Liver (tissue), 9 donors: ENCODE data around the gene SPON2. TPM values are rescaled to one million over a fixed set of nuclear protein-coding genes. Genes with fewer than 3 reads are reported as not detected.

Source experiments
- DNase-seq: peaks from one replicate; pipeline ENCODE4 v3.0.0-alpha.2; 2017; ENCODE audit warnings: low spot score
- H3K27ac ChIP-seq, 2 donors: one replicate each; pipeline ENCODE4 v1.7.0; 2013; ENCODE audit warnings: inconsistent platforms in 2 of 2, low read length in 2 of 2, control low read depth in 1 of 2, low read depth in 1 of 2, mild to moderate bottlenecking in 1 of 2
- H3K27me3 ChIP-seq, 4 donors: one replicate each; pipeline versions ENCODE4 v1.6.1 to v1.7.0; 2013; ENCODE audit warnings: low read length in 3 of 4, inconsistent platforms in 1 of 4, mild to moderate bottlenecking in 1 of 4, moderate library complexity in 1 of 4; ENCODE audit not compliant: control insufficient read depth in 4 of 4, insufficient read depth in 4 of 4
- H3K36me3 ChIP-seq, 4 donors: one replicate each; pipeline versions ENCODE4 v1.6.1 to v1.7.0; 2013; ENCODE audit warnings: low read length in 3 of 4, mild to moderate bottlenecking in 3 of 4, low read depth in 1 of 4, moderate library complexity in 1 of 4; ENCODE audit not compliant: control insufficient read depth in 4 of 4, insufficient read depth in 3 of 4
- H3K4me1 ChIP-seq, 4 donors: one replicate each; pipeline versions ENCODE4 v1.6.1 to v1.7.0; 2013; ENCODE audit warnings: low read length in 3 of 4, mild to moderate bottlenecking in 3 of 4, moderate library complexity in 1 of 4; ENCODE audit not compliant: control insufficient read depth in 4 of 4, insufficient read depth in 4 of 4
- H3K4me3 ChIP-seq, 3 donors: one replicate each; pipeline versions ENCODE4 v1.6.1 to v1.7.0; 2013; ENCODE audit warnings: low read length in 3 of 3, control low read depth in 1 of 3, low read depth in 1 of 3, mild to moderate bottlenecking in 1 of 3
- H3K9ac ChIP-seq, 2 donors: one replicate each; pipeline ENCODE4 v1.7.0; 2013; ENCODE audit warnings: low read length in 2 of 2, mild to moderate bottlenecking in 2 of 2, moderate library complexity in 2 of 2, control low read depth in 1 of 2, low read depth in 1 of 2
- H3K9me3 ChIP-seq, 4 donors: one replicate each; pipeline versions ENCODE4 v1.6.1 to v1.7.0; 2013; ENCODE audit warnings: low read length in 3 of 4; ENCODE audit not compliant: control insufficient read depth in 4 of 4
- ATF3 ChIP-seq: IDR thresholded peaks from 2 replicates; pipeline ENCODE4 v1.6.1; 2016; ENCODE audit warnings: antibody characterized with exemption
- CTCF ChIP-seq: fragments of 150-350 bp; IDR thresholded peaks from 2 replicates; pipeline ENCODE4 v1.5.1; 2017; ENCODE audit warnings: improper control_type of control experiment, low read depth, low read length; ENCODE audit not compliant: missing input control
- EGR1 ChIP-seq, 2 donors: IDR thresholded peaks; 2 replicates each; pipeline ENCODE4 v1.6.1; 2016 to 2018; ENCODE audit warnings: antibody characterized with exemption in 2 of 2, low read depth in 2 of 2
- FOXA1 ChIP-seq: IDR thresholded peaks from 2 replicates; pipeline ENCODE4 v1.6.1; 2016; ENCODE audit warnings: antibody characterized with exemption
- FOXA2 ChIP-seq: IDR thresholded peaks from 2 replicates; pipeline ENCODE4 v1.6.1; 2016; ENCODE audit warnings: antibody characterized with exemption
- GABPA ChIP-seq, 2 donors: IDR thresholded peaks in 1 of 2; conservative IDR thresholded peaks in 1 of 2; 2 replicates each; pipeline ENCODE4 v1.6.1; 2016; ENCODE audit warnings: antibody characterized with exemption in 2 of 2, mild to moderate bottlenecking in 1 of 2, moderate library complexity in 1 of 2
- HNF4A ChIP-seq, 2 donors: conservative IDR thresholded peaks; 2 replicates each; pipeline ENCODE4 v1.6.1; 2016; ENCODE audit warnings: antibody characterized with exemption in 2 of 2, mild to moderate bottlenecking in 2 of 2
- HNF4G ChIP-seq: IDR thresholded peaks from 2 replicates; pipeline ENCODE4 v1.6.1; 2016; ENCODE audit warnings: antibody characterized with exemption
- JUND ChIP-seq, 2 donors: IDR thresholded peaks; 2 replicates each; pipeline ENCODE4 v1.6.1; 2016; ENCODE audit warnings: antibody characterized with exemption in 2 of 2
- MAX ChIP-seq: IDR thresholded peaks from 2 replicates; pipeline ENCODE4 v1.6.1; 2016; ENCODE audit warnings: antibody characterized with exemption
- NR2F2 ChIP-seq: IDR thresholded peaks from 2 replicates; pipeline ENCODE4 v1.6.1; 2016; ENCODE audit warnings: antibody characterized with exemption
- RAD21 ChIP-seq, 2 donors: IDR thresholded peaks; 2 replicates each; pipeline ENCODE4 v1.6.1; 2016; ENCODE audit warnings: antibody characterized with exemption in 2 of 2, mild to moderate bottlenecking in 2 of 2
- REST ChIP-seq: IDR thresholded peaks from 2 replicates; pipeline ENCODE4 v1.6.1; 2016; ENCODE audit warnings: antibody characterized with exemption, mild to moderate bottlenecking
- RXRA ChIP-seq, 2 donors: IDR thresholded peaks; 2 replicates each; pipeline ENCODE4 v1.6.1; 2017 to 2018; ENCODE audit warnings: antibody characterized with exemption in 2 of 2, mild to moderate bottlenecking in 1 of 2
- SP1 ChIP-seq: IDR thresholded peaks from 2 replicates; pipeline ENCODE4 v1.6.1; 2018; ENCODE audit warnings: antibody characterized with exemption, mild to moderate bottlenecking
- TAF1 ChIP-seq: conservative IDR thresholded peaks from 2 replicates; pipeline ENCODE4 v1.6.1; 2016; ENCODE audit warnings: antibody characterized with exemption, mild to moderate bottlenecking
- YY1 ChIP-seq: IDR thresholded peaks from 2 replicates; pipeline ENCODE4 v1.6.1; 2016; ENCODE audit warnings: antibody characterized with exemption, mild to moderate bottlenecking
- ZBTB33 ChIP-seq: IDR thresholded peaks from 2 replicates; pipeline ENCODE4 v1.6.1; 2016; ENCODE audit warnings: antibody characterized with exemption
- WGBS: extraction: QIAGEN DNeasy Blood & Tissue Kit; methylation state at CpG from one replicate; pipeline ENCODE4 v1.1.7; 2013; 5-methylcytosine and 5-hydroxymethylcytosine counted together
- polyA plus RNA-seq, 2 donors: library from polyadenylated mRNA; stranded (reverse) in 1 of 2; unstranded in 1 of 2; fragments of 200-250 nt in 1 of 2; fragments of >200 nt in 1 of 2; fragmentation: Nextera tagmentation in 1 of 2; extraction: Ambion mirVana in 1 of 2; gene quantifications; one replicate each; pipeline versions ENCODE4 v1.2.1 to v1.2.3, GENCODE V29; 2013 to 2015
- total RNA-seq, 2 donors: library from RNA; depleted of rRNA; stranded (reverse); fragments of >200 nt; gene quantifications; one replicate each; pipeline ENCODE4 v1.2.3, GENCODE V29; 2014
- donor health status: healthy.
- donor health status: healthy.
- donor health status: healthy.
- donor health status: healthy.
- donor health status: healthy.

Gene SPON2
- total and polyA plus RNA-seq, 4 donors = 35.7 to 80.3 (median 72.3) TPM

GRCh38 chr4:1215141-1216075 lies 43.0 kb upstream of the SPON2 start:
- no peak overlapping the region for H3K27ac ChIP-seq

More at GRCh38 chr4:1215141-1216075, 43.0 kb upstream of the SPON2 start:
- TF ChIP-seq GABPA (IDR thresholded peaks at IDR 0.05 in 1 of 2, conservative IDR thresholded peaks at IDR 0.05 in 1 of 2) (no peak), NR2F2 (no peak), YY1 (no peak), ZBTB33 (no peak), FOXA1 (no peak), RAD21 (IDR thresholded peaks at IDR 0.05) (no peak), JUND (IDR thresholded peaks at IDR 0.05) (no peak), ATF3 (no peak), RXRA (IDR thresholded peaks at IDR 0.05) (no peak), CTCF (no peak), HNF4A (conservative IDR thresholded peaks at IDR 0.05) (no peak), REST (no peak), EGR1 (IDR thresholded peaks at IDR 0.05; ENCODE audit: low read depth in 2 of 2) (no peak), MAX (no peak), TAF1 (no peak), SP1 (no peak), FOXA2 (no peak), HNF4G (no peak)
- H3K9me3 ChIP-seq = no peaks in the 10 kb centered on the region
- no peak for DNase-seq
- peaks cover 15 to 62% (median 19%) of the 10 kb centered on the region in 4 donors for H3K36me3 ChIP-seq
- no peak overlapping the region for H3K9ac ChIP-seq
- H3K4me3 ChIP-seq = no peak overlapping the region
- no peaks in the 10 kb centered on the region for H3K27me3 ChIP-seq
- 92% methylated on average over 31 of the region's 31 CpGs for WGBS
- H3K4me1 ChIP-seq = peaks cover 0 to 3% (median 0%) of the 10 kb centered on the region in 4 donors
